ENCODE data around the gene TRIM32. TPM values are rescaled to one million over a fixed set of nuclear protein-coding genes. Genes with fewer than 3 reads are reported as not detected.

Gene TRIM32
- total RNA-seq, 3 donors from 2014 or later, result 11.8 to 21.5 (median 20.0) TPM

DNA sequence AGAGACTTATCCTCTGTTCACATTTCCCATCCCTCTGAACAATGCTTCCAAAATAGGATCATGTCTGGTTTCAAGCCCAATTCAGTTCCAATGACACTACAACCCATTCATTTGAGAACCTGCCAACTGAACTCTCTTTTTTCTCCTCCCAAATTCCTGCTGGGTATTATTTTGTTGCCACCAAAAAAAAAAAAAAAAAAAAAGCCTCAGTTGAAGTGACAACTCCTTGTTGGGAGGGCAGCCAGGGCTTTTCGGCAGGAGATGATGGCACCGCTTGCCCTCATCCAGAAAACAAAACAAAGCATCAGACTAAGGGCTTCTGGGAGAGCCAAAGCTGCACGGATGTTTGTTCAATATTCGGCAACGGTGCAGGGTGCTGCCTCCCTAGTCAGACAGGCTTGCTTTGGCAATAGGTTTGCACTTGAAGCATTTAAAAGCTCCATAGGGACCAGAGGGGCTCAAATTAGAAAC lies 30.6 kb upstream of the TRIM32 start:
- no peak for ATAC-seq
- intact Hi-C loops (cut with DNase I, micrococcal nuclease), result no loop called here
- Histone ChIP-seq H3K36me3 (ENCODE audit: low read depth) (no peaks in the 10 kb centered on the region), H3K9me3 (no peaks in the 10 kb centered on the region), H3K4me1 (ENCODE audit: low read depth) (no peaks in the 10 kb centered on the region), H3K4me3 (no peak overlapping the region)
- no peak for DNase-seq
- no peak for TF ChIP-seq CTCF (IDR thresholded peaks at IDR 0.05)

DNA sequence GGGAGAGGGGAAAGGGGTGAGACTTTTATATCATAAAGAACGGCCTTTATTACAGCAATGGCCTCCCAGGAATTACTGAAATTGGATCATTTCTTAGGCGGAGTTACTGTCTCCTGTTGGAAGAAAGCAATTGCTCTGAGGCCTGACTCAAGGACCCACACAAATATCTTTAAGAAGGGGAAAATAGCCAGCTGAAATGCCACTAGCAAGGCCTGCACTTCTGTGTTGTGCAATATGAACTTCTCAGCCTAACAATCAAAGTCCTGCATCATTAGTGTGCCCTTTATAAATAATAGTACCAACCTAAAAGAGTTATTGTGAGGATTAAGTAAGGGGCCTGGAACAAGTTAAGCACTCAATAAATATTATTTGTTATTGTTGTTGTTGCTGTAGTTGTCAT lies 30.1 kb upstream of the TRIM32 start:
- no peak for TF ChIP-seq CTCF (IDR thresholded peaks at IDR 0.05)
- no peak for ATAC-seq
- no peak for DNase-seq
- H3K9me3 ChIP-seq, result no peaks in the 10 kb centered on the region
- intact Hi-C loops (cut with DNase I, micrococcal nuclease), result no loop called here
- no peaks in the 10 kb centered on the region for H3K36me3 ChIP-seq (ENCODE audit: low read depth)
- H3K4me3 ChIP-seq, result no peak overlapping the region
- no peaks in the 10 kb centered on the region for H3K4me1 ChIP-seq (ENCODE audit: low read depth)

DNA sequence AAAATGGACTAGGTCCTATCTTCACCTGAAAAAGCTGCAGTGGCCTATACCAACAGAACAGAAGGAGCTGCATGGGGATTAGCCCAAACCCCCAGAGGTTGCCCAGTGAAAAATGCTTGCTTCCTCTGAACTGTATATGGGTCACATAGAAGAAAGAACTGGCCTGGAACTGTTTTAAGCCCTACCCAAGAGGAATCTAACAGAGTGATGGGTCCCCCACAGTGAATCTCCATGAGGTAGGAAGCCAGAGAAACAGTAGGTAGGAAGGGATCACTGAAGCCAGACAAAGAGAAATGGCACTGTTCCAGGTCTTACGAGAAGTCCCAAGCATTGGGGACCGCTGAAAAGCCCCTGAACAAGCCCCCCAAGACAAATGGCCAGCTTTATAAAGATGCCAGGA lies 28.8 kb upstream of the TRIM32 start:
- ATAC-seq, result no peak
- Histone ChIP-seq H3K36me3 (ENCODE audit: low read depth) (no peaks in the 10 kb centered on the region), H3K4me3 (no peak overlapping the region), H3K4me1 (ENCODE audit: low read depth) (no peaks in the 10 kb centered on the region), H3K9me3 (no peaks in the 10 kb centered on the region)
- no peak for TF ChIP-seq CTCF (IDR thresholded peaks at IDR 0.05)
- no peak for DNase-seq
- intact Hi-C loops (cut with DNase I, micrococcal nuclease), result no loop called here

GRCh38 chr9:116661037-116661954 lies 25.8 kb upstream of the TRIM32 start:
- H3K4me1 ChIP-seq (ENCODE audit: low read depth), result no peaks in the 10 kb centered on the region
- ATAC-seq, result peak; percentile 95
- DNase-seq, result peak in 1 of 3 donors; percentile 23
- intact Hi-C loops (cut with DNase I, micrococcal nuclease), result loop anchor here (5.0 to 10.0 kb wide), 2 partner anchors 1066 to 1069 kb away; no protein-coding TSS in a partner anchor
- no peaks in the 10 kb centered on the region for H3K36me3 ChIP-seq (ENCODE audit: low read depth)
- peak; percentile 50 for TF ChIP-seq CTCF (IDR thresholded peaks at IDR 0.05)
- no peak overlapping the region for H3K4me3 ChIP-seq
- no peaks in the 10 kb centered on the region for H3K9me3 ChIP-seq

GRCh38 chr9:116662646-116663310 lies 24.3 kb upstream of the TRIM32 start:
- TF ChIP-seq CTCF (IDR thresholded peaks at IDR 0.05), result no peak
- intact Hi-C loops (cut with DNase I, micrococcal nuclease), result loop anchor here (5.0 to 10.0 kb wide), 2 partner anchors 1068 to 1070 kb away; no protein-coding TSS in a partner anchor
- DNase-seq, result no peak
- Histone ChIP-seq H3K4me1 (ENCODE audit: low read depth) (no peaks in the 10 kb centered on the region), H3K36me3 (ENCODE audit: low read depth) (no peaks in the 10 kb centered on the region), H3K4me3 (no peak overlapping the region), H3K9me3 (no peaks in the 10 kb centered on the region)
- peak; percentile 34 for ATAC-seq
